Nephron progenitor cell (in vitro differentiated cells): ENCODE measurements around the gene BIRC5.
A peak's percentile ranks its signal among the peaks of the same experiment; 100 is the strongest.

Experiments
- DNase-seq: peaks from one replicate; pipeline ENCODE4 v3.0.0; 2021
- H3K27ac Mint-ChIP-seq: 2 replicates; pipeline ENCODE4 v1.8.0; 2021; ENCODE audit warnings: mild to moderate bottlenecking, moderate library complexity, mixed read lengths
- H3K27me3 Mint-ChIP-seq: 2 replicates; pipeline ENCODE4 v1.8.0; 2021; ENCODE audit warnings: mild to moderate bottlenecking, low read depth, mixed read lengths; ENCODE audit not compliant: poor library complexity
- H3K36me3 Mint-ChIP-seq: 2 replicates; pipeline ENCODE4 v1.8.0; 2021; ENCODE audit warnings: low read depth, mixed read lengths
- H3K4me1 Mint-ChIP-seq: 2 replicates; pipeline ENCODE4 v1.8.0; 2021; ENCODE audit warnings: mixed read lengths
- H3K4me3 Mint-ChIP-seq: 2 replicates; pipeline ENCODE4 v1.8.0; 2021; ENCODE audit warnings: mild to moderate bottlenecking, moderate library complexity, mixed read lengths
- H3K9me3 Mint-ChIP-seq: 2 replicates; pipeline ENCODE4 v1.8.0; 2021; ENCODE audit warnings: mild to moderate bottlenecking, moderate library complexity, mixed read lengths
- TF ChIP-seq, protein P1 (sequence below): fragments of 200-600 bp; sonication (generic); IDR thresholded peaks from 2 replicates; pipeline ENCODE4 v1.5.0; 2021; ENCODE audit warnings: antibody characterized with exemption

The BIRC5 gene

DNA sequence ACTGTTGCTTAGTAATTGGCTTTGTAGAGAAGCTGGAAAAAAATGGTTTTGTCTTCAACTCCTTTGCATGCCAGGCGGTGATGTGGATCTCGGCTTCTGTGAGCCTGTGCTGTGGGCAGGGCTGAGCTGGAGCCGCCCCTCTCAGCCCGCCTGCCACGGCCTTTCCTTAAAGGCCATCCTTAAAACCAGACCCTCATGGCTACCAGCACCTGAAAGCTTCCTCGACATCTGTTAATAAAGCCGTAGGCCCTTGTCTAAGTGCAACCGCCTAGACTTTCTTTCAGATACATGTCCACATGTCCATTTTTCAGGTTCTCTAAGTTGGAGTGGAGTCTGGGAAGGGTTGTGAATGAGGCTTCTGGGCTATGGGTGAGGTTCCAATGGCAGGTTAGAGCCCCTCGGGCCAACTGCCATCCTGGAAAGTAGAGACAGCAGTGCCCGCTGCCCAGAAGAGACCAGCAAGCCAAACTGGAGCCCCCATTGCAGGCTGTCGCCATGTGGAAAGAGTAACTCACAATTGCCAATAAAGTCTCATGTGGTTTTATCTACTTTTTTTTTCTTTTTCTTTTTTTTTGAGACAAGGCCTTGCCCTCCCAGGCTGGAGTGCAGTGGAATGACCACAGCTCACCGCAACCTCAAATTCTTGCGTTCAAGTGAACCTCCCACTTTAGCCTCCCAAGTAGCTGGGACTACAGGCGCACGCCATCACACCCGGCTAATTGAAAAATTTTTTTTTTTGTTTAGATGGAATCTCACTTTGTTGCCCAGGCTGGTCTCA lies 11.2 kb downstream of the BIRC5 start:
- Mint-ChIP-seq H3K4me1 (peaks cover 14% of the 10 kb centered on the region), H3K36me3 (peaks cover 24% of the 10 kb centered on the region), H3K27me3 (peaks cover 28% of the 10 kb centered on the region), H3K9me3 (no peaks in the 10 kb centered on the region), H3K27ac (peak overlapping the region; percentile 91), H3K4me3 (no peak overlapping the region)
- TF ChIP-seq, protein P1, sequence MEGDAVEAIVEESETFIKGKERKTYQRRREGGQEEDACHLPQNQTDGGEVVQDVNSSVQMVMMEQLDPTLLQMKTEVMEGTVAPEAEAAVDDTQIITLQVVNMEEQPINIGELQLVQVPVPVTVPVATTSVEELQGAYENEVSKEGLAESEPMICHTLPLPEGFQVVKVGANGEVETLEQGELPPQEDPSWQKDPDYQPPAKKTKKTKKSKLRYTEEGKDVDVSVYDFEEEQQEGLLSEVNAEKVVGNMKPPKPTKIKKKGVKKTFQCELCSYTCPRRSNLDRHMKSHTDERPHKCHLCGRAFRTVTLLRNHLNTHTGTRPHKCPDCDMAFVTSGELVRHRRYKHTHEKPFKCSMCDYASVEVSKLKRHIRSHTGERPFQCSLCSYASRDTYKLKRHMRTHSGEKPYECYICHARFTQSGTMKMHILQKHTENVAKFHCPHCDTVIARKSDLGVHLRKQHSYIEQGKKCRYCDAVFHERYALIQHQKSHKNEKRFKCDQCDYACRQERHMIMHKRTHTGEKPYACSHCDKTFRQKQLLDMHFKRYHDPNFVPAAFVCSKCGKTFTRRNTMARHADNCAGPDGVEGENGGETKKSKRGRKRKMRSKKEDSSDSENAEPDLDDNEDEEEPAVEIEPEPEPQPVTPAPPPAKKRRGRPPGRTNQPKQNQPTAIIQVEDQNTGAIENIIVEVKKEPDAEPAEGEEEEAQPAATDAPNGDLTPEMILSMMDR, result no peak
- no peak for DNase-seq

DNA sequence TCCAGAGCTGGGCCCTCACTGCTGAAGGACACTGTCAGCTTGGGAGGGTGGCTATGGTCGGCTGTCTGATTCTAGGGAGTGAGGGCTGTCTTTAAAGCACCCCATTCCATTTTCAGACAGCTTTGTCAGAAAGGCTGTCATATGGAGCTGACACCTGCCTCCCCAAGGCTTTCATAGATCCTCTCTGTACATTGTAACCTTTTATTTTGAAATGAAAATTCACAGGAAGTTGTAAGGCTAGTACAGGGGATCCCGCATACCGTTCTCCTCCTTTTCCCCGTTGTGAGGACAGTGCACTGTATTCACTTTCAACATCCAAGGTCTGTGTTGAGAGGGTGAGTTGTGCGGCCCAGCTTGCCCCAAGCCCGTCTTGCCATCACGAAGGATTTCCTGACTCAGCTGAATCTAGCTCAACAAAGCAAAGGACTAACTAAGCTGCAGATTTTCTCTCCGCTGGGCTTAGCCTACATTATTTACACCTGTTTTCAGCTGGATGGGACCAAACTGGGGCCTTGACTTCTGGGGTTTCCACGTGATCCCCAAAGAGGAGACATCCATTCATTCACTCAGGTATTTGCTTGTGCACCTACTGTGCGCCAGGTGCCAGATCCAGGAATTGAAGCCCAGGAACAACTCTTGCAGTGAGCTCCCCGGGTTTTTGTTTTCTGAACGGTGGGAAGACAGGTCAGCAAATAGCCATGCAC lies 12.2 kb downstream of the BIRC5 start:
- Mint-ChIP-seq H3K9me3 (no peaks in the 10 kb centered on the region), H3K4me3 (no peak overlapping the region), H3K27ac (peak overlapping the region; percentile 73), H3K36me3 (peaks cover 19% of the 10 kb centered on the region), H3K4me1 (peaks cover 14% of the 10 kb centered on the region), H3K27me3 (peaks cover 38% of the 10 kb centered on the region)
- TF ChIP-seq, protein P1, result no peak
- no peak for DNase-seq

DNA sequence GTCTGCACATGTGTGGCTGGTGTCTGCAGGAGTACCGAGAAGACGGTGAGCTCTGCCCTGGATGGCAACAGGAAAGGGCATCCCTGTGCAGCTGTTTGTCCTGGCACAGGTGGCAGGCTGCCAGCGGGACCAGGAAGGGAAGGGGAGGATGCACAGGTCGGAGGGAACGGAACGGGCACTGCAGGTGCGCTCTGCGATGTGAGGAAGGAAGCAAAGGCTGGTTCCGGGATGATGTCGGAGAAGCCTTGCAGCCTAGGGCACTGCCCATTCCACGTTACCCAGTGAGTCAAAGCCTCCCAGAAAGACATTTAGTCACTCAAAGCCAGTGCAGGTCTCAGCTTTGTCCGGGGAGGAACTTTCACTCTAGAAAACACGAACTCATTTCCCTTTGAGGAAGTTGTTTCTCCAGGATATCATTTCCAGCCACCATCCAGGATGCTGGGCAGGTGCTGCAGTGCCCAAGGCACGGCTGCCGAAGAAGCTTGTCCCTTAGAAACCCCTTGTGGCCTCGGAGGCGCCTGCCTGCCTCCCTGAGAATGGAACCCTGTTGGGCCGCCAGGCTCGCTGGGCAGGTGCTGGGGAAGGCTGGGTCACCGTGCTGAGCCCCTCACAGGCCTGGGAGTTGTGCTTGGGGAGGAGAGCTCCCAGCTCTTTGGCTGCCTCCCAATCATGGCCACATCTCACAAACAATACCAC lies 12.9 kb downstream of the BIRC5 start:
- peaks cover 14% of the 10 kb centered on the region for H3K4me1 Mint-ChIP-seq
- no peak overlapping the region for H3K27ac Mint-ChIP-seq
- H3K4me3 Mint-ChIP-seq, result no peak overlapping the region
- H3K9me3 Mint-ChIP-seq, result no peaks in the 10 kb centered on the region
- TF ChIP-seq, protein P1, result no peak
- peaks cover 45% of the 10 kb centered on the region for H3K27me3 Mint-ChIP-seq
- no peak for DNase-seq
- peaks cover 19% of the 10 kb centered on the region for H3K36me3 Mint-ChIP-seq

DNA sequence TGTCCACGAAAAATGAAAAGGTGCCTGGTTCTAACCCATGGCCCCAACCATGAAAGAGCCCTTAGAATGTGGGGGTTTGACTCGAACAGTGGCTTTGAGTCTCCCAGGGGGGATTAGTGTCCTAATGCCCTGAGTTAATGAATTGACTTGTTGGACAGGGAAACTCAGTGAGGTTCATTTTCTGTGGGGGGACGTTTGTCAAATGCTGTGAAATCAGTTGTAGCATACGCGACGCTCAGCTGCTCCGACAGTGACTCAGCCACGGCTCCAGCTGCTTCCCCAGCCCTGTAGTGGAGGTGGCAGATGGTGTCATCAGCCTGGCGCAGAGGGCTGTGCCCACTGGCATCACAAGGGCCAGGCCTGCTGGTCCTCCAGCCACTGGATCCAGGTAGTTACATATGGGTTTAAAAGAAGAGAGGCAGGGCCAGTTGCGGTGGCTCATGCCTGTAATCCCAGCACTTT lies 13.4 kb downstream of the BIRC5 start:
- no peaks in the 10 kb centered on the region for H3K9me3 Mint-ChIP-seq

DNA sequence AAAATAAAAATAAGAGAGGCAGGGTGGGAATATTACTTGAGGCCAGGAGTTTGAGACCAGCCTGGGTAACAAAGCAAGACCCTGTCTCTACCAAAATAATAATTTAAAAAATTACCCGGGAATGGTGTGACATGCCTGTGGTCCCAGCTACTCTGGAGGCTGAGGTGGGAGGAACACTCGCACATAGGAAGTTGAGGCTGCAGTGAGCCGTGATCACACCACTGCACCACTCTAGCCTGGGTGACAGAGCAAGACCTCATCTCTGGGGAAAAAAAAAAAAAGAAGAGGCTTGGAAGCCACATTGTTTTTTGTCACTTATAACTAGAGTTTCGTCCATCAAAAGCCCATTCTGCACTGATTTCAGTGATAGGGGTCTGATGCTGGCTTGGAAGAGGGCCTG lies 14.1 kb downstream of the BIRC5 start:
- Mint-ChIP-seq H3K27me3 (peaks cover 57% of the 10 kb centered on the region), H3K4me3 (no peak overlapping the region), H3K4me1 (peaks cover 12% of the 10 kb centered on the region), H3K9me3 (no peaks in the 10 kb centered on the region), H3K27ac (no peak overlapping the region), H3K36me3 (peaks cover 12% of the 10 kb centered on the region)
- TF ChIP-seq, protein P1, result no peak
- DNase-seq, result no peak

More for the DNA sequence above, 13.4 kb downstream of the BIRC5 start:
- H3K4me3 Mint-ChIP-seq, result no peak overlapping the region
- no peak overlapping the region for H3K27ac Mint-ChIP-seq
- H3K36me3 Mint-ChIP-seq, result peaks cover 18% of the 10 kb centered on the region
- peaks cover 51% of the 10 kb centered on the region for H3K27me3 Mint-ChIP-seq
- TF ChIP-seq, protein P1, result no peak
- no peak for DNase-seq
- H3K4me1 Mint-ChIP-seq, result peaks cover 14% of the 10 kb centered on the region
